ENCODE results near the gene CAB39.
A peak's percentile ranks its signal among the peaks of the same experiment; 100 is the strongest.
"Not testable (repeated sequence)": the region's sequence is repeated elsewhere in the genome, so short reads cannot be mapped to it uniquely, and the experiment has no call there.

The CAB39 gene

DNA sequence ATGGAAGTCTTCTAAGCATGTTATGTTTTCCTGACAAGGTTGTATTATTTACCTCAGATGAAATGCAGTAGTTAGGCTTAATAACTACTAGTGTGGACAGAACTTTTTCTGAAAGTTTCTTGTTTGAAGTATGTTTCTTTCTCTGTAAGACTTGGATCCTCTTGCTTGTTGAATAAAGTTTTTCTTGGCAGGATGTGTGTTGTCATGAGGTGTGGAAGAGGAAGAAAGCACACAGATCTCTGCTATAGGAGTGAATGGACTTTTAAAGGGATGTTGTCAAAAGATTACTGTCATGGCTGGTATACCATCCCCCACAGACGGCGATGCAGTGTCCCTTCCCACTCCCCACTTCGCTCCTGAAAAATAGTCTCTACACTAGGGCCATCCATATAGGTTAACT, 2.6 kb downstream of the CAB39 start:
- DNase-seq (ENCODE audit: low spot score) = no peak

DNA sequence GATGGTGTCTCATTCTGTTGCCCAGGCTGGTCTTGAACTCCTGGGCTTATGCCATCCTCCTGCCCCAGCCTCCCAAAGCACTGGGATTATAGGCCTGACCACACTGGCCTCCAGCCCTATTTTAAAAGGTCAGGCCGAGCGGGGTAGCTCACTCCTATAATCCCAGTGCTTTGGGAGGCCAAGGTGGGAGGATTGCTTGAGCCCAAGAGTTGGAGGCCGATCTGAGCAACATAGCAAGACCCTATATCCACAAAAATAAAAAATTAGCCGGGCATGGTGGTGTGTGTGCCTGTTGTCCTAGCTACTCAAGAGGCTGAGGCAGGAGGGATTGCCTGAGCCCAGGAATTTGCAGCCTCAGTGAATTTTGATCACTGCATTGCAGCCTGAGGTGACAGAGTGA, 3.9 kb downstream of the CAB39 start:
- no peak for DNase-seq (ENCODE audit: low spot score)

DNA sequence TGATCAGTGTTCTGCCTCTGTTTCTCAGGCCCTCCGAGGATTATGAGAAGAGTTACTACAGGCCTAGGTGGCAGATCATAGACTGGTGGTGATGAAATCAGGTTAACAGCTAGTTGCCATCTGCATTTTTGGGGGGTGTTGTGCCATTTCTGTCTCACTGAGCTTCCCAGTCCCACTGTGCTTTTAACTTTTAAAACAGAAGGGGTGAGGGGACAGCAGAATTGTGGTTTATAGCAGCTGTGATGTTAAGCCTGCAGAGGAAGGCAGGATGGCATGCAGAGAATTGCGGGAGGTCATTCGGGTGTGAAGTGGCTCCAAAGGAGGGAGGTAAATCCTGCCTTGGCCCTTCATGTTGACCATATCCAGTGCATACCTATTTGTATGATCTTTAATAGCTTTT, 5.0 kb downstream of the CAB39 start:
- DNase-seq (ENCODE audit: low spot score) = no peak

DNA sequence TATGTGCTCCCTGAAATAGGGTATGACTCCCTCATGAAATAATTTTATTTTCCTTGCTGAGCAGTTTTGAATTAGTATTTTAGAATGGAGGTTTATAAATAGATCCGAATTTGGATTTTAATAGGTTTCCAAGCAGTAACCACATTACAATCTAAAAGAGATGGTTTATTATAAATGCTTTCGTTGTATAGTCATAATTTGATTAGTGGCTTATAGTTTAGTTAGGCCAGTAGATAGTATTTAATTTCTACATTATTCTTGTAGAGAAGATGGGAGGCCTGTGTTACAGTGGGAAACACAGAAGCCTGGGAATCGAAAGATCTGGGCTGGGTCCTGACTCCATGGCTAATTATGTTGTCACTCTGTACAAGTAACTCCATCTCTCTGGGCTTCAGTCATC, 6.7 kb downstream of the CAB39 start:
- no peak for DNase-seq (ENCODE audit: low spot score)

DNA sequence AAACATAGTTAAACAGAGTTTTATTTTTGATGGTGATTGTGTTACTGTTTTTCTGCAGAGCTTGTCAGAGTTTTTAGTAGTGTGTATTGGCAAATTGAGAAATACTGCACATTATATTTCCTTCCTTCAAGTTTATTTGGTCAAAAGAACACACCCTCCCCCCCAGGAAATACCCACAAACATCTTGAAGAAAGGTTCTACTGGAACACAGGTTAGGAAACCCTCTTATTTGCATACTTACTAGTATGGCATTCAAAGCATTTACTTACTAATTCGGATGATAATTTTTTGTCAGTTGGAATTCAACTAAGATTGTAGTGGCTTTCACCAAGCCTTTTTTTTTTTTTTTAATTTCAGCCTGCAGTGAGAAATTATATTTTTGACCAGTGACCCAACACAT, 9.1 kb downstream of the CAB39 start:
- DNase-seq (ENCODE audit: low spot score) = no peak

DNA sequence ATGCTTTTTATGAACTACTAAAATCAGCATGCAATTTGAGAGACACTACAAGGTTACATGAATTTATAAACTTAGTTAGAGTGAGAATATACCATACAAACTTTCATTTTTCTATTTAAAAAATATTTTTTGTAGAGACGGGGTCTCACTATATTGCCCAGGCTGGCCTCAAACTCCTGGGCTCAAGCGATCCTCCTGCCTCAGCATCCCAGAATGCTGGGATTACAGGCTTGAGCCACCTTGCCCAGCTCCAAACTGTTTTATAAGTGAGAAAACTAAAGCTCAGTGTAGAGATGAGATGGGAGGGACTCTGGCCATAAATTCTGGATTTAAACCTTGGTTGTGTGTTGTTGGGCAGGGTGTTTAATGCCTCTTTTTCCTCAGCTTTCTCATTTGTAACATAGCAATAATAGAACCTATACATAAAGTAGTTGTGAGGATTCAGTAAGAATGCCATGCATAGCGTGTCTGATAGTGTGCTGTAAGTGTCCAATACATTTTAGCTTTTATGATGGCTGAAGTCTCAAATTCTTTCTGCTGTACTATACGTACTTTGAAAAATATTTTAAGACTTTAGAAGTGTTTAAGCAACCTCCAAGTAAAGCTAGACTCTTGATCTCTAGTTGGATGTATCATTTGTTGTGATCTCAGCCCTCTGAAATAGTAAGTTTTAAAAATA, 9.7 kb downstream of the CAB39 start:
- no peak for DNase-seq (ENCODE audit: low spot score)

DNA sequence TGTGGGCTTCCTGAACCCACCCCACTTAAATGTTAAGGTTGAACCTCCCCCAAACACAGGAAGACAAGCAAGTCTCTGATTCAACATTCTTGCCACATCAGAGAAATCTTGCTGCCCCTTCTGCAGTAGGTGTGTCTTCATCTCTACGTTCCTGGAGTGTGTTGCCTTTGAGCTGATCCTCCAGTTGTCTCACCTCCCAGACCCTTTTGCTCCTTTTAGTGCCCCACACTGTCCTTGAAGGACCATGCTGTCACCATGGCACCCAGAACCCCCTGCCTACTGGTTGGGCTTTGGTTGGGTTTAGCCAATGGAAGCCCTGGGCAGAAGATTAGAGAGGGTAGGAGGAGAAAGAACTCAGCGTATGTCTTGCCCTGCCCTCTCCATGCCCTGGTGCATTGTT, 10.7 kb downstream of the CAB39 start:
- DNase-seq (ENCODE audit: low spot score) = no peak

DNA sequence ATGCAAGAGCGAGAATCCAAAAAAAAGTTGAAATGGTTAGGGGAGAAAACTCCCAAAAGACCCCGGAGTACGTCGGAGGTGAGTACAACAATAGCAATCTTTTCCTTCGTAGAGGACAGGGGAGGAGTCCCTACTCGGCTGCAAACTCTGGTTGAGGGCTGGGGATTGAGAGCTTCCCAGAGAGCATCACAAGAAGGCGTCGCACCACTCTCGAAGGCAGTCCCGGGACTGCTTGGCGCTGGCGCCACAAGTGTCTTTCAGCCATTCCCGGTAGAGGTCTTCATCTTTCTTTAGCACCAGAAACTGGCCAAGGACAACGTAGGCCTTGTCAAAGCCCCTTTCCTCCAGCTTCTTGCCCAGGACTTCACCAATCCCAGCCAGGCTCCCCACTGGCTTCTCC, 12.3 kb downstream of the CAB39 start:
- not testable (repeated sequence) for DNase-seq (ENCODE audit: low spot score)

DNA sequence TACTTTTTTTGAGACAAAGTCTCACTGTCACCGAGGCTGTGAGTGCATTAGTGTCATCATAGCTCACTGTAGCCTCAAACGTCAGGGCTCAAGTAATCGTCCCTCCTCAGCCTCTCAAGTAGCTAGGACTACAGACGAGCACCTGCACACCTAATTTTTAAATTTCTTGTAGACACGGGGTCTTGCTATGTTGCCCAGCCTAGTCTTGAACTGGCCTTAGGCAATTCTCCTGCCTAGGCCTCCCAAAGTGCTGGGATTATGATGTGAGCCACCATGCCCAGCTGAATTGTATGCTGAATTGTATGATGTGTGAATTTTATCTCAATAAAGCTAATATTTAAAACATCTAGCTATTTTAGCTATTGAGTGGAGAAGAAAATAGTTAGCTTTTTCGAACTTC, 18.9 kb downstream of the CAB39 start:
- no peak for DNase-seq (ENCODE audit: low spot score)

DNA sequence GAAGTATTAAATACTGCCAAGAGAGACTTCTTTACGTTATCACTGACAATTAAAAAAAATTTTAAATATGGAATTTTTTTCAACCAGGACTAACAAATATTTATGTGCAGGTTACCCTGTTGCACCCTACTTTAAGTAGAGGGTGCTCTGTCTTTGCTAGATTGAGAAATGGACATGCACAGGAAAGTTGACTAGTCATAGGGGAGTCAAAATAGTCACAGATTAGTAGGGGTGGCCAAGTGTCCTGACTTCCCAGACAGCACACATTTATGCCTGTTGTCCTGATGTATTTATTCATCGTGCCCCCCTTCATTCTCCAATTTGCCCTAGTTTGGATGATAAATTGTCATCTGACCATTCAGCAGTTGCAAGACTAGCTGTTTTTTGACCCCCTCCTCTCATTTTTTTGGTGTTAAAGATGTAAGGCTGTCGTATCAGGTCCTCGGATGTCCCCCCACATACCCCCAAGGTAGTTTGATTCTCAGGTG, 20.3 kb downstream of the CAB39 start:
- no peak for DNase-seq (ENCODE audit: low spot score)

DNA sequence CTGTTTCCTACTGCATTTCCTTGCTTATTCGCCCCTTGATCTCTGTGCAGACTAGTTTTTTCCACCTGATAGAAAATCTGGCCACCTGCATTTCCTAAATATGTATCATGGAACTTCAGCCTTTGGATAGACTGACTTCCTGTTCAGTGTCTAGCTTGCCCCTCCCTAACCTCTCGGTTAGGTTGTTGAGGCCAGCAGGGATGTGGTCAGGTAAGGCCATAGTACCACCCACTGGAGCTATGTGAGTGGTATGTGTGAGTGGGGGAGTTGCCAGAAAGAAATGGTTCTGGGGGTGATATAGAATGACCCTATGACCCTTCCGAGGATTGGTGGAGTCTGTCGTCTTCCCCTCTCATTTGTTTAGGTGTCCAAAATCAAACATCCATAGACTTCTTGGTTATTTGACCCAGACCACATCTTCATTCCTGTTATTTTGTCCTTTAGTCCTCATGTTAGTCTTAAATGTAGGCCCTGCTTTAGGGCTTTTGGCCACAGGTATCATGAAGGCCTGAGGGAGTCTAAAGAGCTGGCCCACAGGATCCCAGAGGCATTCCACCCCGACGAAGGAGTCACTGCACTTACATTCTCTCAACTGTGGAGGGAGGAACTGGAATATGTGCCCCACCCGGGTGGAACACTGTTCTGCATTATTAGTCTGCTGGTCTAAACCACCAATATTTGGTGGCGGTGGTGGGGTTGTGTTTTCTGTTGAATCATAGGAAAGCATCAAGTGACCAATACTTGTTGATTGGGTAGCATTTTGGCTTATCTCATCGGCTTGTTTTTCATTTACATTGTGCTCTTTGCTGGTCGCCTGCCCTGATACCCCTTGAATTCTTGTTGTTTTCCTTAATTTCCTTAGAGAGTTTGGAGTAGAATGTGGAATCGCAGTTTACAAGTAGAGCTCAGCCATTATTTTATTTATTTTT, 21.9 kb downstream of the CAB39 start:
- DNase-seq (ENCODE audit: low spot score) = no peak

DNA sequence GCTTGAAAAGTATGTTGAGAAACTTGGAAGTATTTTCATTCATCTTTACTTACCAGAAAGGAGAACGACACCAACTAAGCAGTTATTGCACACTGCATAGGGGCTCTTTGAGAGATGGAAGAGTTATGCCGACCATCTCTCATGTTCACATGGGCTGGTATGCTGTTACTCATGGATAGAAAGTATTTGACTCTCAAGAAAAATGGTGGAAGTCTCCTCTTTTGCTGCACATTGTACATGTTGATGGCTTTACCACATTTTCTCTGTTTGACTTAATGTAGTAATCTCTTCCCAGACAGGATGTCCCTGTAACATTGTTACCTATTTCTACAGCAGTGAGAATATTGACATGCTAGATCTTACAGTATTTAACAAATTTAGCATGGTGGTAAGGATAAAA, 23.2 kb downstream of the CAB39 start:
- no peak for DNase-seq (ENCODE audit: low spot score)

DNA sequence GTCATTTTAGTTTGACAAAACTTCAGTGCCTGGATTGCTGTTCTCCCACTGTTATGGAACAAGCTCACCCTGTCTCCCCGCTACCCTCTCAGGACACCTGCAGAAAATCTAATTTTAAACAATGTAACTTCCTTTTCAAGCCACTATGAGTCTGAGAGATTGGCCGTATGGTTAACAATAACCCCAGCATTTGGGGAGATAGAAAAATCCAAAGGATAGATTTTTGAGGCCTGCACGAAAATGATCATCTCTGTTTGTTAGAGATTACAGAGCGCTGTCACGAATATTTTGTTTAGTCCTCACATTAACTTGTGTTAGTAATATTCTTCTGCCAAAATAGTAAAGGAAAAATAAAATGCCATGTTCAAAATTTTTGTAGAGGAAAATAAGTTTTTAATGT, 24.7 kb downstream of the CAB39 start:
- no peak for DNase-seq (ENCODE audit: low spot score)

DNA sequence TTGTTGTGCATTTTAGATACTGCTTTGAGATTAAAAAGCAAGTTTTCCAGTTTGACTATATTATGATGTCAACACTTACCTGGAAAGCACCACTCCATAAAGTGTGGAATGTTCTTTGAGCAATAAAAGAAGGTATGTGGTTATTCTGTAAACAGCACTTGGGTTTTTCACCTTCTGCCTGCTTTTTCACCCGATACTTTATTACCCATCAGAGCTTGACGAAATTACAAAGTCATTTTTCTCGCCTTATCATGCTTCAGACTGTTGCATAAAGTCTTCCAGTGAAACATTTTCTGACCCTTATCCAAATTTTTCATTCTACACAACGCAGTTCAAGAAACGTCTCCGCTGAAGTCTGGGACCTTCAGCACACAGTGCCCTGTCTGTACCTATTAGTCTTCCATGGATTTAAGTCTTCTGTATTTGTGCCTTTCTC, 25.2 kb downstream of the CAB39 start:
- no peak for DNase-seq (ENCODE audit: low spot score)

DNA sequence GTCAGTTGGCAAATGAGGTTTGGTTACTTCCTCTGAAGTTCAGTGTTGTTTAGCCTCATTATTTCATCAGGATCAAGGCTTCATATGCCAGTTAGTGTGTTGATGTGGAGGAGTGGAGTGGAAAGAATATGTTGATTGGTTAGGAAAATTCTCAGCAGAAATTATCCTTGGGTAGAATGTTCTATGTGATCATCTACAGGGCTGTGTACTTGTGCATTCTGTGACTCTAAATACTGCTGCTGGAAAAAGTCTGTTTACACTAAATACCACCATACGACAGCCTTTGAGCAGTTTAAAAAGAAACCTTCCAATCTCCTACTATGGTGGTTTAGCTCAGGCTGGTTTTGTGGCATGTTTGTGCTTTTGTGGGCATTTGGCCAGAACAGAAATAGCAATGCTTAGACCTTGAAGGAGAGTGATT, 25.8 kb downstream of the CAB39 start:
- no peak for DNase-seq (ENCODE audit: low spot score)

DNA sequence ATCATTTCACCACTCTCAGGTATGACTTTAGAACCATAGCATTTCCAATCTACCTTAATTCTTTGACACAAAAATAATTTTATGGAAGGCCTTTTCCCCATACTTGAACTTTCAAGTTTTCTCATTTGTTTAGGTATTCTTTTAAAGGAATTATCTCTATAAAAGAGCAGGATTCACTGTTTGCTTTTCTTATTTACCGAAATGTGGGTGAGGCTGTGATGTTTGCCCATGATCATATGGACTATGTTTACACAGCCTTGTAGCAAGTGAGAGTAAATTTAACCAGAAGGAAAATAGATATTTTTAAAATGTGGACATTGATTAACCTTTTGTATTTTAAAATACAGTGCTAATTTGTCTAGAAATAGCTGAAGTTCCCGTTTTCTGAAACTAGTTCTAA, 26.3 kb downstream of the CAB39 start:
- DNase-seq (ENCODE audit: low spot score) = no peak

DNA sequence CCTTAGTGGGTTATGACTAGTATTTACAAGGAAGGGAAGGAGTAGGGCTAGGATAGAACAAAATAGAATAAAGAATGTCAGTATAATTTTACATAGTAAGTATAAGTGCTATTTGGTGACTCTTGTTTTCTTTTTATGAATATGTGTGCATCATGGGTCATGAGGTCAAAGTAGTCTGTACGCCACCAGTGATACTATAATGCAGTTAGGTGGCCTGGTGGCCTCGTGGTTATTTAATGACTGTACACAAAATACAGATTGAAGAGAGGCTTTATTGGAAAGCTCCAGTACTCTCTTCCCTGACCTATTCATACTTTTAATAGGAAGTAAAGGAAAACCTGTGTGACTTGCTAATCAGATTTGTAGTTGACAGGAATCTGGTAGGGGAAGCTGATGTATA, 27.3 kb downstream of the CAB39 start:
- no peak for DNase-seq (ENCODE audit: low spot score)

DNA sequence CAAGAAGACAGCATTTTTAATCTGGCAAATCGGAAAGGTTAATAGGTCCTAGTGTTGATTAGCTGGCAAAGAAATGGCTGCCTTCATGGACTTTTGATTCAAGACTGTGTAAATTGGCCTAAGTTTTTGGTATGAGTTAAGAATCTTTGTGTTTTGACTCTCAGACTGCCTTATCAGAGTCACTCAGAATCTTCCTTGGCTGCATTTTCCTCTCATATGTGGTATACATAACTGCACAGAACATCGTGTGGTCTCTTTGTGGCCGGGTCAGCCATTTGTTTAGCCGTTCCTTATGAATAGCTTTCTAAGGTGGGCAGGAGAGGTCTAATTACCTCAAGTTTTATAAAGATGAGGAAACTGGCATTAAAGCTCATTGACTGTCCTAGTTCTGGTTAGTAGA, 30.1 kb downstream of the CAB39 start:
- DNase-seq (ENCODE audit: low spot score) = no peak

DNA sequence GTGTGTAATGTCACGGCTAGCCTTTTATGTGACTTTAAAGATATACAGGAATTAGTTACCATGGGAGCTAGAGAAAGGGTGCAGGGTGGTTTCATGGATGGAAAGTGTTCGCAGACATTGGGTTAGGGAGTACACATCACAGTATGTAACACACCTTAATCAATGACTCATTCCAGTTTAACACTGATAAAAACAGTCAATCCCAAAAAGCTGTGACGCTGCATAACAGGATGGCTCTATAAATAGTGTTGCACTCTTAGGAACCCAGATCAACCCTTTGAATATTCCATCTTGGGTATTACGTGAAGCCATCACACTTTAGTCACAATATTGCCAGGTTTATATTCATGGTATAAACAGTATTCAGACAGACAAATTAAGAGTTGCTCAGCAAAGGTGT, 33.6 kb downstream of the CAB39 start:
- DNase-seq (ENCODE audit: low spot score) = no peak

DNA sequence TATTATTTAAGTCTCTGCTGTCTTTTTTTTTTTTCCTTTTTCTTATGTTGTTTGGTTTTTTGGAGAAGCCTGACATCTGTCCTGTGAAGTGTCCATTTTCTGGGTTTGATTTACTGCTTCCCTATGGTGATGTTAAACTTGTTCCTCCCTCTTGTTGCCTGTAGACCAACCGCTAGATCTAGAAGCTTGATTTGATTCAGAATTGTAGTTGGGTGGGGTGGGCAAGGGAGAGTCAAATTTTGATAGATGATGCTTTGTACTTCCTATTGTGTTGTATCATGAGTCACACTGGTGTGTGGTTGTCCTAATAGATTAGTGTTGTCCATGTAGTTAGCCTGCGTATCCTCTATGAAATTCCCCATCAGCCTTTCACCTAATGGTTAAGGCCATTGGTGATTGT, 35.4 kb downstream of the CAB39 start:
- DNase-seq (ENCODE audit: low spot score) = peak; percentile 9

DNA sequence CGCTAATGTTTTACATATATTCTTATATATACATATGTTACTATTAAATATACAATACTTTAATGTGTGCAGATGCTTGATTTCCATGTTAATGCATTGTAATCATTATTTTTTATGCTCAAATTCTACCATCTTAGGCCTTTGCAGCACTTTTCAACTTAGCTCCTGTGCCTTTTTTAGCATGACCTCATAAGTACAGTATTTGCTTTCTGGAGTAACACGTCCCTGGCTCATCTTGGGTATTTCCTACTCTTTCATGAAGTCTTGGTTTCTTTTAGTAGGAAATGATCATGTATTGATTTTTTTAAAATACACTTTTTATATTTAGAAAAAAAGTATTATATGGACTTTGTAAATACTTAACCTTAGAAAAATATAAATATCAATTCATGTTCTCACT, 36.5 kb downstream of the CAB39 start:
- DNase-seq (ENCODE audit: low spot score) = no peak

DNA sequence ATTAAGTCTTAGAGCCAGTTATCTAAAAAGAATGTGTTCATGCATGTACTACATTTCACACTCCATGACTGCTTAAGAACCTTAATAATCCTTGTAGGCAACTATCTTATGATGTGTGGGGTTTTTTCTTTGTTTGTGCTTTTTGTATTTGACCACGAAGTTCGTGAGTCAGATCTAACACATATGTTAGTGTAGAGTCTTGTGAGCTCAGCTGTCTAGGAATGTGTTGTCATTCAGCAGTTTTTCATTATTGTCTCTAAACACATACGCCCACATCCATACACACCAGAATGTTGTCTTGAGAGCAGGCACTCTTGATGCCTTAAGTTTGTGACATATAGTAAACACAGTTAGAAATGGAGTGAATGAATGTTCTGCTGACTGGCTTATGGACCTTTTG, 38.4 kb downstream of the CAB39 start:
- DNase-seq (ENCODE audit: low spot score) = peak; percentile 33

DNA sequence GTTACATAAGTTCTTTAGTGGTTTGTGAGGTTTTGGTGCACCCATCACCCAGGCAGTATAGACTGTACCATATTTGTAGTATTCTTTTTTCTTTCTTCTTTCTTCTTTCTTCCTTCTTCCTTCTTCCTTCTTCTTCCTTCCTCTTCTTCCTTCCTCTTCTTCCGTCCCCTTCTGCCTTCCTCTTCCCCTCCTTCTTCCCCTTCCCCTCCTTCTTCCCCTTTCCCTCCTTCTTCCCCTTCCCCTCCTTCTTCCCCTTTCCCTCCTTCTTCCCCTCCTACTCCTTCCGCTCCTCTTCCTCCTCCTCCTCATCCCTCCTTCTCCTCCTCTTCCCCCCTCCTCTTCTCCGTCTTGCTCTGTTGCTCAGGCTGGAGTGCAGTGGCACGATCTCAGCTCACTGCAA, 41.6 kb downstream of the CAB39 start:
- DNase-seq (ENCODE audit: low spot score) = no peak

Measured in kidney capillary endothelial cell (primary cell).